Umbilical cord (tissue), 2 donors: ENCODE data around the gene LTF. TPM values are rescaled to one million over a fixed set of nuclear protein-coding genes. Genes with fewer than 3 reads are reported as not detected.
A peak's percentile ranks its signal among the peaks of the same experiment; 100 is the strongest.
"Not testable (repeated sequence)": the region's sequence is repeated elsewhere in the genome, so short reads cannot be mapped to it uniquely, and the experiment has no call there.

Experiments used
- DNase-seq: peaks from one replicate; pipeline ENCODE4 v3.0.0-alpha.2; 2015; ENCODE audit warnings: low spot score
- total RNA-seq: library from RNA; depleted of rRNA; stranded (reverse); fragments of >200 nt; gene quantifications from one replicate; pipeline ENCODE4 v1.2.3, GENCODE V29; 2014; ENCODE audit warnings: low replicate concordance; ENCODE audit not compliant: insufficient read depth

Gene LTF
- 1.2 TPM for total RNA-seq

DNA sequence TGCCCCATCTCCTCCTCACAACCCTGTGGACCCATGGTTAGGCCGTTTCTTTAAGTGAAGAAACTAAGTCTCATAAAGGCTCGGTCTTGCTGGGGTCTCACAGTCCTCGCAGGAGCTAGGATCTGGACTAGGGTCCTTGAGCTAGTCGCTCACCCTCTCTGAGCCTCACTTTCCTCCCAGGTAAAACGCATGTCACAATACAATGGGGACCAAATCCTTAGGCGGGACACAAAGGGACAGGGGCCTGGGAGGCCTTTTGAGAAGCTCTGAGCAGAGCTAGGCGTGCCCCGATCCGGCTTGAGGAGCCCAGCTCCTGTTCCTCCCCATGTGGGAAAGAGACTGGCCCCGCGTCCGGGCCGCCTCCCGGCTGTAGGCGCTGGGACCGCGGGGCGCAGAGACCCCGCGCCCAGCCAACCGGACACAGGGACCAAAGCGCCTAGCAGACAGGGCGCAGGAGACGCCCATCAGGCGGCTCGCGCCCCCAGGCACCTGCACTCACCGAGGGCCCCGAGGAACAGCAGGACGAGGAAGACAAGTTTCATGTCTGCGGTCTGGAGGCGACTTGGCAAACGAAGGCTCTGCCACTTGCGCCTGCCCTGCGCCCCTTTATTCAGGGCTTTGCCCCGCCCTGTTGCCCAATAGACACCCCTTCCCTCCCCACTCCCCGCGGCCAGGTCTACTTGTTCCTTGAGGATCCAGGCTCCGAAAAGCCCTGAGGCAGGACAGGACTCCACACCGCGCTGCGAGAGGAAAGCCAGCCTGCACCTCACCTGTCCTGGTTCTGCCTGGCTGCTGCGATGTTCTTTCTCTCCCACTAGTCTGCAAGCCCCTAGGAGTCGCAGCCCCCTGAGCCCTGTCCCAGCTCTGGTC lies at the start of gene LTF:
LTF (minus strand) TSS at position 580 of the 870 bp plus-strand sequence; CDS start at position 542, 38 bp downstream.
- no peak for DNase-seq

DNA sequence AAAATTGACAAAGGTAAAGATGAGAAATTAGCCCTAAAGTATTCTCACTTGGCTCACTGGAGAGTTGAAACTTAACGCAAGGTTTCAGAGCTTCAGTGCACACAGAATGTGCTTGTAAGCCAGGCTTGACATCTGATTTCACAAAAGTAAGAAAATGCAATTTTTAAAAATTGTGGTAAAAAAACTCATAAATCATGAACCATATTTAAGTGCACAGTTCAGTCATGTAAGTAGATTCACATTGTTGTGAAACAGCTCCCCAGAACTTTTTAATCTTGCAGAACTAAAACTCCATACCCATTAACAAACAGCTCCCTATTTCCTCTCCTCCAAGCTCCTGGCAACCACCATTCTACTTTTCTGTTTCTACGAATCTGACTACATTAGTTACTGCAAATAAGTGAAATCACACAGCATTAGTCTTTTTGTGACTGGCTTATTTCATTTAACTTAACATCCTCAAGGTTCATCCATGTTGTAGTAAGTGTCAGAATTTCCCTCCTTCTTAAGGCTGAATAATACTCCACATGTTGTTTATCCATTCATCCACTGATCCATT lies 47.6 kb upstream of the LTF start:
- DNase-seq, result no peak

DNA sequence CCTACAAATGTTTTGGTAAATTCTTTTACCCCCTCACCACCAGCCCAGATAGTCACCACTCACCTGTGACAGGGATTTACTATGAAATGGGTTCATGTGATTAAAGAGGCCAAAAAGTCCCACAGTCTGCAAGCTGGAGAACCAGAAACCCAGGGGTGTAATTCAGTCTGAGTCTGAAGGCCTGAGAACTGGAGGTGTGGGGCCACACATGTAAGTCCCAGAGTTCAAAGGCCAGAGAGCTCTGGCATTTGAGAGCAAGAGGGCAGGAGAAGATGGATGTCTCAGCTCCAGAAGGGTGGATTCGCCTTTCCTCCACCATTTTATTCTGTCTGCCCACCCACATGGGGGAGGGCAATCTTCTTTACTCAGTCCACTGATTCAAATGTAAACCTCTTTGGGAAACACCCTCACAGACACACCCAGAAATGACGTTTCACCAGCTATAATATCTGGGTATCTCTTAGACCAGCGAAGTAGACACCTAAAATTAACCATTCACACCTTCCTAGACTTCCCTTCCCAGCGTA lies 45.0 kb upstream of the LTF start:
- no peak for DNase-seq

GRCh38 chr3:46508850-46509591 lies 44.3 kb upstream of the LTF start:
- peak; percentile 82 for DNase-seq

DNA sequence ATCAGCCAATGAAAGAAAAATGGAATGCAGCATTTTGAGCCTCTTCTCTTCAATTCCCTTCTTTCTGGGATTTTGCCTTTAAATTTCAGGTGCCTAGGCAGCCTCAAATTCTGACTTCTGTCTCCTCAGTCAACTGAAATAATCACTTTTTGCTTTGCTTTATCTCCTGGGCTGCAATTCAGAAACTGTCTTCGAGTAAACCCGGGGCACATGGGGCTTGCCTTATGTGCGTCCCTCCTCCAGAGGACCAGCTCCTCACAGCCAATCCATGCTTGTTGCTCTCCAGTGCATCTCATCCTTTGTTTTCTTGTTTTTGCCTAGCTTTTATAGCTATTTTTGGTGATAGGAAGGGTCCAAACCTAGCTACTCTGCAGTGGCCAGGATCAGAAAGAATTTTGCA lies 41.8 kb upstream of the LTF start:
- no peak for DNase-seq

- DNase-seq, result no peak
Observed at GRCh38 chr3:46505953-46506352, 41.2 kb upstream of the LTF start.

DNA sequence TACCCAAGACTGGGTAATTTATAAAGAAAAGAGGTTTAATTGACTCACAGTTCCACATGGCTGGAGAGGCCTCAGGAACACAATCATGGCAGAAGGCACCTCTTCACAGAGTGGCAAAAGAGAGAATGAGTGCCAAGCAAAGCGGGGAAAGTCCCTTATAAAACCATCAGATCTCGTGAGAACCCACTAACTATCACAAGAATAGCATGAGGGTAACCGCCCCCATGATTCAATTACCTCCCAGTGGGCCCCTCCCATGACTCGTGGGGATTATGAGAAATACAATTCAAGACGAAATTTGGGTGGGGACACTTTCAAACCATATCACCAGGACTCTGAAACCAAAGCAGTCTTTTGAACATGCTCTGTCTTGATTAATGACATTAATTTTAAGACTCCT lies 40.1 kb upstream of the LTF start:
- no peak for DNase-seq

DNA sequence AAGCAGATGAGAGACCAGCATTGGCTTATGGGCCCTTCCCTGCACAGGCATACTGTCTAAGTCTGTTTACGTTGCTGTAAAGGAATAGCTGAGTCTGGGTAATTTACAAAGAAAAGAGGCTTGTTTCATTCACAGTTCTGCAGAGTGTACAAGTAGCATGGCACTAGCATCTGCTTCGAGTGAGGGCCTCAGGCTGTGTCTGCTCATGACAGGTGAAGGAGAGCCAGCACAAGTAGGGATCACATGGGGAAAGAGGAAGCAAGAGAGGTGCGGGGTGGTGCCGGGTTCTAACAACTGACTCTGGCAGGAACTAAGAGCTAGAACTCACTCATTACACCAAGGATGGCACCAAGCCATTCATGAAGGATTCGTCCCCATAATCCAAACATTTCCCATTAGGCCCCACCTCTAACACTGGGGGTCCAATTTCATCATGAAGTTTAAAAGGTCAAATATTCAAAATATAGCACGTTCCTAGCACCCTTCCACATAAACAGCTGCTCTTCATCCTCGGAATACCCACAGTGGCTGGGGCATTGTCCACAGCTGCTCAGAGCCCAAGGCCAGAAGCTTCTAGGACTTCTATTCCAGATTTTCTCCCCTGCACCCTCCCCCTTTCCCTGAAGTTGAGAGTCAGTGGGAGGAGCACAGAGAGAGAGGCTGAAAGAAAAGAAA lies 38.6 kb upstream of the LTF start:
- no peak for DNase-seq

DNA sequence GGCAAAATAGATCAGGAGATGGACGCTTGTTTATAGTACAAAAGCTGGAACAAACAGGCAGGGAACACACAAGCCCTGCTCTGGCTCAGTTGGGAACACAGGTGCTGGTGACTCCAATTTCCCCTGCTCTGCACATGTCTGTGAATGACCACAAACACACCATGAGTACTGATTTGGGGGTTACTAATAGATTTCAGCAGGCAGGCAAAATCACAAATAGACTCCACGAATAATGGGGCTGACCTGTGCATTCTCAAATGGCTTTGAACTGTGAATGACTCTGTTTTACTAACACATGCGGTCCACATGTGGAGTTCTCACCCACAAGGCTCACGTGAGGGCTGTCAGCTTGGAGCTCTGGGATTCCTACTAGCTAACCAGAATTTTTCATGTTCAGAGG lies 37.0 kb upstream of the LTF start:
- no peak for DNase-seq

DNA sequence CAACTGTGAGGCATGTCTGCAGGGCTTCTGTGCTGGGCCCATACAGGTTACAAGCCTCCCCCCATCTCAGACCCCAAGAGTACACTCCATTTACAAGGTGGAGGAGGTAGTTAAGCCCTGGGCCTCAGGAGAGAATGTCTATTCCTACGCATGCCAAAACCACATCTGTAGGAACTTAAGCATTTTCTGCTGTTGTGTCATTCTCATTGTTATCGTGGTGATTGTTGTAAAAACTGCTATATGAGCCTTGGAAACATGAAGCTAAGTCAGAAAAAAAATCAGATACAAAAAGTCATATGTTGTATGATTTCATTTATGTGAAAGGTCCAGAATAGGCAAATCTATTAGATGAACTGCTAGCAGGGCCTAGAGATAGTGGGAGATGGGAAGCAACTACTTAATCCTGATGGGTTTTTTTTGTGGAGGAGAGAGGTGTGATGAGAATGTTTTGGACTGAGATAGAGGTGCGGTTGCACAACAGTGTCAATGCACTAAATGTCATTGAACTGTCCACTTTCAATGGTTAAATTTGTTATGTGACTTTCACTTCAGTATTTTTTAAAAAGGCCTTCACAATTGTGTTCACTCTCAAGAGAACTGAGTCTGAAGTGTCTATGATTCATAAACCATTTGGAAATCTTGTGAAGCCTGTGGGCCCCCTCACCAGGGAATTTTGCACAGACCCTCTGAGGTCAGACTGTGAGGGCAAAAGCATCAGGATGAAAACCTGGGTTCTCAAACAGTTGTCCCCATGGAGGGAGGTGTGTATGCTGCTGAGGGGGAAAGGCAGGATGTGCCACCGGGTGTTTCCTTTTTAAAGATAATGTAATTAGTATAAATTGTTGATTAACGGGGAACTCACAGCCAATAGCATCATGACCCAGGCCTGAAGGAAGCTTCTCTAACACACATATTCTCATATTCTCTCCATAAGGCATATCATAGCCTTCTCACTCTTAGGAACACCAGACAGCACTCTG lies 36.2 kb upstream of the LTF start:
- no peak for DNase-seq

GRCh38 chr3:46498916-46499519 lies 34.3 kb upstream of the LTF start:
- no peak for DNase-seq

DNA sequence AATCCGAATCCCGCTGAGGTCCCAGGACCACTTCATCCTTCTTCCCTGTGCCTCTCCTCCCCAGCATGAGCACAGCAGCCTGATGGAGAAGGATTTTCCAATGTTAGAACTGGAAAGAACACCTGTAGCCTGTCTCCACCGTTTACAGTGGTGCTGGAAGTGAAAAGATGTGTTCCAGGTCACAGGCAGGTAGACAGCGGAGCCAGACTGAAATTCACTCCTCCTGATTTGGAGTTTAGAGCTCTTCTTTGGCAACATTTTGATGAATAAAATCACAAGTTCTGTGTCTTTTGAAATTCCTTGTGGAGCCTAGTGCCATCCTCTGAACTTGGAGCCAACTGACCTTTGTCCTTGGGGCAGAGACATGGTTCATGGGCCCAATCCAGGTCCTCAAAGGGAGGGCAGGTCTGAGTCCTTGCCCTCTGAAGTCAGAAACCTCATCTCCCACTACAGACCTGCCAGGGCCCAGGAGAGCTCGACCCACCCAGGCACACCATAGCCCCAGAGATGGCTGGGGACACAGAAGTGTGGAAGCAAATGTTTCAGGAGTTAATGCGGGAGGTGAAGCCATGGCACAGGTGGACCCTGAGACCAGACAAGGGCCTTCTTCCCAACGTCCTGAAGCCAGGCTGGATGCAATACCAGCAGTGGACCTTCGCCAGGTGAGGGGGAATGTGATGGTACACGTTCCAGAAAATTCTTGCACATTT lies 33.0 kb upstream of the LTF start, which contains the start of gene RTP3:
RTP3 (plus strand) TSS at position 421 of the 710 bp plus-strand sequence; CDS start at position 508, 87 bp downstream.
- DNase-seq, result no peak

DNA sequence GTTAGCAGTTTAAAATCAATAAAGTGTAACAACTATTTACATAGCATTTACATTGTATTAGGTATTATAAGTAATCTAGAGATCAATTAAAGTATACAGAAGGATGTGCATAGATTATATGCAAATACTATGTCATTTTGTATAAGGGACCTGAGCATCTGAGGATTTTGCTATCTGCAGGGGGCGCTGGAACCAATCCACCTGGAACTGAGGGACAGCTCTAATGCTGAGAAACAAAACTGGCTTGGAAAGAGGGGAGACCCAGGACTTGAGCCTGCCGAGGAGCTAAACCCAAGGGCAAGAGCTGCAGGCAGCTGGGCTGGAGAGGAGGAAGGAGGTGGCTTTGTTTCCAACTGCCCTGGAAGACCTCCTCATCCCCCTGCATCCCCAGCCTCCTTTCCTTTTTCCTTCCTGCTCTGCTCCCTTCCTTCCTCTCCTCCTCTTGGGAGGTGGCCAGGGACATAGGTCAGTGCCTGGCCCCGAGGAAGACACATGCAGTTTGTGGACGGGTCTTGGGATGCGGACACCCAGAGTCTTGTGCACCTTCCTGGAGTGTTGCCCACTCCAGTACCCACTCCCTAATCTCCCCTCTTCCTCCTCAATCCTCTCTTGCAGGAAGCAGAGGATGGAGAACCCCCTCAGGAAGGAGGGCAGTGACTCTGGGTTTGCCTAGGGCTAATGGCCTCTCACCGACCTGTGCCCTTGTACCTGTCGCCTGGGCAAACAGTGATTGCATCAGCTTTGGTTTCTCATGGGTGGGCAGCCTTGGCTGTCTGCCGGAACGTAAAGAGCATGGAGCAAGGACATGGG lies 32.2 kb upstream of the LTF start:
- DNase-seq, result no peak

- peak; percentile 28 for DNase-seq
Observed at GRCh38 chr3:46495901-46496456, 31.3 kb upstream of the LTF start.

DNA sequence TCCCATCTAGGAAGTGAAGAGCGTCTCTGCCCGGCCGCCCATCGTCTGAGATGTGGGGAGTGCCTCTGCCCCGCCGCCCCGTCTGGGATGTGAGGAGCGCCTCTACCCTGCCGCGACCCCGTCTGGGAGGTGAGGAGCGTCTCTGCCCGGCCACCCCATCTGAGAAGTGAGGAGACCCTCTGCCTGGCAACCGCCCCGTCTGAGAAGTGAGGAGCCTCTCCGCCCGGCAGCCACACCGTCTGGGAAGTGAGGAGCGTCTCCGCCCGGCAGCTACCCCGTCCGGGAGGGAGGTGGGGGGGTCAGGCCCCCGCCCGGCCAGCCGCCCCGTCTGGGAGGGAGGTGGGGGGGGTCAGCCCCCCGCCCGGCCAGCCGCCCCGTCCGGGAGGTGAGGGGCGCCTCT lies 29.8 kb upstream of the LTF start:
- not testable (repeated sequence) for DNase-seq

DNA sequence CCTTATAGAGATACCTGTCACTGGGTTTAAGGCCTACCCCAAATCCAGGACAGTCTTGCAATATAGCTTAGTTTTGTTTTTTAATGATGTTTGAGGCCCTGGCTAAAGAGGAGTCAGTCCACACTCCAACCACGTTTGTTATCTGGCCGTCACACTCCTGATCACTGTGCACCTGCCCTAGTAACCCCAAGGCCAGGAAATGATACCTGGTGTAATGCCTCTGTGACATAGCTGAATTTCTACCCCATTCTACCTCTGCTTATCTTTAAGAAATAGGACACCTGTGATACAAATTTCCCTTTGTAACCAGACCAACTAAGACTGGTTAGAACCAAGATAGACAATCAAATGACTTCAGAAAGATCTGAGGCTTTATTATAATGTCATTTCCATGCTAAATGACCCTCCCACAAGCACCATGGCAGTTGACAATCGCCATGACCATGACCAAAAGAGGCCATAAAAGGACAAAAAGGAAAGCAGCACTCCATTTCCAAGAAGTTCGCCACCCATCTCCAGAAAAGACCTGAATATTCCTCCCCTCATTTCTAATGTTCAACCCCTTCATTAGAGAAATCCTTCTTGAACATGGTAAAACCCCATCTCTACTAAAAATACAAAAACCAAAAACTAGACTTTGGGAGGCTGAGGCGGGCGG lies 28.3 kb upstream of the LTF start:
- no peak for DNase-seq
